ENCODE measurements around the gene P2RY6.
"Not testable (repeated sequence)": the region's sequence is repeated elsewhere in the genome, so short reads cannot be mapped to it uniquely, and the experiment has no call there.

The P2RY6 gene

GRCh38 chr11:73262851-73263495, 9.2 kb upstream of the P2RY6 start:
- no peak for DNase-seq

GRCh38 chr11:73263640-73264039, 8.5 kb upstream of the P2RY6 start:
- no peak for DNase-seq

GRCh38 chr11:73265278-73265810, 6.8 kb upstream of the P2RY6 start:
- no peak for DNase-seq

- DNase-seq = no peak
Measured at GRCh38 chr11:73265853-73266645, 6.1 kb upstream of the P2RY6 start.

GRCh38 chr11:73266646-73267020, 5.5 kb upstream of the P2RY6 start:
- no peak for DNase-seq

- DNase-seq = no peak
Measured at GRCh38 chr11:73267122-73267846, 4.9 kb upstream of the P2RY6 start.

- no peak for DNase-seq
Measured at GRCh38 chr11:73267906-73268540, 4.1 kb upstream of the P2RY6 start.

- no peak for DNase-seq
Measured at GRCh38 chr11:73268671-73269271, 3.4 kb upstream of the P2RY6 start.

- no peak for DNase-seq
Measured at GRCh38 chr11:73269459-73270015, 2.6 kb upstream of the P2RY6 start.

- no peak for DNase-seq
Measured at GRCh38 chr11:73270016-73270854, 1.9 kb upstream of the P2RY6 start.

GRCh38 chr11:73270855-73271477, 1.2 kb upstream of the P2RY6 start:
- DNase-seq = no peak

- DNase-seq = not testable (repeated sequence)
Measured at GRCh38 chr11:73271478-73271865, 666 bp upstream of the P2RY6 start.

GRCh38 chr11:73272680-73273038, 521 bp downstream of the P2RY6 start:
- DNase-seq = no peak

GRCh38 chr11:73273222-73273895, 1.2 kb downstream of the P2RY6 start:
- no peak for DNase-seq

GRCh38 chr11:73274191-73274590, 2.1 kb downstream of the P2RY6 start:
- DNase-seq = not testable (repeated sequence)

- no peak for DNase-seq
Measured at GRCh38 chr11:73274722-73275380, 2.7 kb downstream of the P2RY6 start.

GRCh38 chr11:73275381-73275750, 3.2 kb downstream of the P2RY6 start:
- no peak for DNase-seq

GRCh38 chr11:73277467-73277866, 5.3 kb downstream of the P2RY6 start:
- DNase-seq = no peak

GRCh38 chr11:73280626-73281025, 8.5 kb downstream of the P2RY6 start:
- no peak for DNase-seq

- DNase-seq = no peak
Measured at GRCh38 chr11:73281201-73281741, 9.1 kb downstream of the P2RY6 start.

All from hippocampal formation (tissue), 2 donors.